Activated CD8-positive, alpha-beta memory T cell treated with anti-CD3 and anti-CD28 coated beads for 1 hour (primary cell): Measurements from ENCODE around the gene GFRA1.

Experiments
- DNase-seq, 2 donors: peaks; one replicate each; pipeline ENCODE4 v3.0.0-alpha.2; 2020; ENCODE audit warnings: low read depth in 1 of 2; ENCODE audit errors: extremely low read depth in 1 of 2

Gene GFRA1

DNA sequence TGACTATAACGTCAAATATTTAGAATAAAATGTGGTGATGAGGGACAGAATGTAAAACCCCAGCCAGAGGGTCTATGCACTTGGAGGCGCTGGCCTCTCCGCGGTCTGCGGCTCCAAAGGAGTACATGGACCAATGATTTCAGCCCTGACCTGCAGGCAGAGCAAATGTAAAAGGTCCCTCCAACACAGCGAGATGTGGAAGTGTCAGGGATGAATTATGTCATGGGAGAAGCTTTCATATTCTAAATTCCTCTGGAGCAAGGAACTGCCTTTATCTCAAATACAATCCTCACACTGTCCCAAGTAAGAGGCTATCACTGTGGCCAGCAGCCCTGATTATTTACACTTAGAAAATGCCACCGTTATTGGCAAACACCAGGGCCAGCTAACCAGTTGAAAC lies 139.4 kb downstream of the GFRA1 start:
- DNase-seq = no peak

DNA sequence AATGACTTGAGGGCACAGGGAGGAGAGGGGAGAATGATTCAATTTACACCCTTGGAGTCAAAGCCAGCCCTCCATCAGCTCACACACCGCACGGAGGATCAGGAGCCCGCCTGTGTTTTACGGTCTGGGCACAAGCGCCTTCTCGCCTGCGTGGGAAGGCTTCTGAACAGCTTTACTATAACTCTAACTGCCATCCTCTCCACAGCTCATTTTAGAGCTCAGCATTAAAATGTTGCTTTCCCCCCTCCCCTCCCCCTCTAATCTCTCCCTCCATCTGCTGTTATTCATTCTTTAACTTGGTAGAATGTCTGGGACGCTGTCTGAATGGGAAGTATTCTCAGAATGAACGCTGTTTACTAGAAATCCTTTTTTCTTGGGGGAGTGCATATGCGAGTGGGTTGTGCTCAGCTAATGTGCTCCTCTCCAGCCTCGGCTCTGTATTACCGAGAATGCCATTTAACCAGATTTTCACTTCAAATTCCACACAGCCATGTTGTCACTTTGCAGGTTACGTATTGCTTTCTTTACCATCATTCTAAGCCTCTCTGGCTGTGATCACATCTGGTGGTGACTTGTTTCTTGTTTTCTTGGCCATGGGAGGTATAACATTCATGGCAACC lies 140.1 kb downstream of the GFRA1 start:
- DNase-seq = no peak

DNA sequence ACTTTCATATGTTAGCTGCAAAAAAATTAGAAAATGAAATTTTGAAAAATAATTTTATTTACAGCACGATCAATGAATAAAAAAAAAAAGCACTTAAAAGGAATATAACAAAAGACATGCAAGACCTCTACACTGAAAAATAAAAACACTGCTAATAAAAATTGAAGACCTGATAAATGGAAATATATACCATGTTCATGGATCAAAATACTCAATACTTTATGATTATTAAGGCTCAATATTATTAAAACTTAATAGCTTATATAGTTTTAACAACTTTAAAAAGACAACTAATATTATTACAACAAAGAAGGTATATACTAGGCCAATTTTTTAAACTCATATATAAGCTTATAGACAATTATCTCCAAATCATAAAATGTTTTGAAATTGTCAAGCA lies 143.0 kb downstream of the GFRA1 start:
- DNase-seq = no peak

DNA sequence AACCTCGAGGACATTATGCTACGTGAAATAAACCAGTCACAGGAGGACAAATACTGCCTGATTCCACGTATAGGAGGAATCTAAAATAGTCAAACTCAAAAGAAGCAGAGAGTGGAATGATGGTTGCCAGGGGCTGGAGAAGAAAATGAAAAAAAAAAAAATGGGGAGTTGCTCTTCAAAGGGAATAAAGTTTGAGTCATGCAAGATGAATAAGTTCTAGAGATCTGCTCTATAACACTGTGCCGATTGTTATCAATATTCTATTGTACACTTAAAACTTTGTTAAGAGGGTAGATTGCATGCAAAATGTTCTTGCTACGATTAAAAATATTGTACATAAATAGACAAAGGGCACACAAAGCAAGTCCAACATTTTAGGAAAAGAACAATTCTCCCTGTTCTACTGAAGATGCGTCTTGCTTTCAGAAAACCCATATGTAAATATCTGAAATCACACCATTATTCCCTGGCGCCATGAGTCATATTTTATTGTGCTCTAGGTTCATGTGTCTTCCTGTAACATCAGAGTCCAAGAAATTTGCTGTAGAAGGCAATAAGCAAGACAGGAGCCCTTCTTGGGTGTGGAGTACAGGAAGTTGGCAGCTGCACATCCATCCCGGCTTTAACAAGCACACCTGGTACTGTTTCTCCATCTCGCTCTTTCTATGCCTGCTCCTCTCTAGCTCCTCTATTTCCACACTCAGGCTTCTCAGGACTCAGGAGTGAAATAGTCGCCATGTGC lies 145.9 kb downstream of the GFRA1 start:
- no peak for DNase-seq

- no peak for DNase-seq
Observed at GRCh38 chr10:116126239-116126638, 146.8 kb downstream of the GFRA1 start.

GRCh38 chr10:116125180-116125579 lies 147.8 kb downstream of the GFRA1 start:
- DNase-seq = no peak

DNA sequence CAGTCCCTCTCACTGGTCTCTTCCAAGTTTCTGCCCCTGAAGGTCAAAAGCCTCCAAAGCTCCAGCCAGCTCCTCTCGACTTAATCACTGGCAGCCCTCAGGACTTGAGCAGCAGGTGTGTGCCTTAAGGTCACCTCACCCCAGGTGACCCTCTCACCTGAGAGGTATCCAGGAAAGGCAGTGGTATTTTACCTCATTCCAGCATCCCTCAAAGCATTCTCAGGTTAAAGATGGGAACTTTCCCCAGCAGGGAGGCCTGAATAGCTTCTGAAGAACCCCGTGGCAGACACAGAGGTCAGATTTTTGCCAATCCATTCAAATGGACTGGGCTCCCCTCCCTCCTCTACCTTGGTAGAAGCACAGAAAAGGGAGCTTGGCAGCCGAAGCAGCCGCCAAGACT lies 148.2 kb downstream of the GFRA1 start:
- no peak for DNase-seq

DNA sequence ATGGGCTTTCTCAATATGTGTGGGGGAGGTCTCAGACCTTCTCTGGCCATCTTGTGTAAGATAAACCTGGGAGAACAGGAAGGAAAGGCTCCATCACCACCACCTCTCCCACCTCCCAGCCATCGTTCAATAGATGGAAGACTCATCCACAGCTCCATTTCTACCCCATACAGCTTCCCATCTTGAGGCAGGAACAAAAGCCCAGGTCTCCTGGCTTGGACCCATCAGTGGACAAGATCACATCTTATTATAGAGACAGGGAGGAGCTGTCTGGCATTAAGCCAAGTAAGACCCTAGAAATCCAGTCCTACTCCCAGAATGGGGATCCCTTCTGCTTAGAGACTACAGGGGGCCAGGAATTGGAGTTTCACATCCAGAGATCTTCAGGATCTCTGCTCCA lies 150.3 kb downstream of the GFRA1 start:
- no peak for DNase-seq

DNA sequence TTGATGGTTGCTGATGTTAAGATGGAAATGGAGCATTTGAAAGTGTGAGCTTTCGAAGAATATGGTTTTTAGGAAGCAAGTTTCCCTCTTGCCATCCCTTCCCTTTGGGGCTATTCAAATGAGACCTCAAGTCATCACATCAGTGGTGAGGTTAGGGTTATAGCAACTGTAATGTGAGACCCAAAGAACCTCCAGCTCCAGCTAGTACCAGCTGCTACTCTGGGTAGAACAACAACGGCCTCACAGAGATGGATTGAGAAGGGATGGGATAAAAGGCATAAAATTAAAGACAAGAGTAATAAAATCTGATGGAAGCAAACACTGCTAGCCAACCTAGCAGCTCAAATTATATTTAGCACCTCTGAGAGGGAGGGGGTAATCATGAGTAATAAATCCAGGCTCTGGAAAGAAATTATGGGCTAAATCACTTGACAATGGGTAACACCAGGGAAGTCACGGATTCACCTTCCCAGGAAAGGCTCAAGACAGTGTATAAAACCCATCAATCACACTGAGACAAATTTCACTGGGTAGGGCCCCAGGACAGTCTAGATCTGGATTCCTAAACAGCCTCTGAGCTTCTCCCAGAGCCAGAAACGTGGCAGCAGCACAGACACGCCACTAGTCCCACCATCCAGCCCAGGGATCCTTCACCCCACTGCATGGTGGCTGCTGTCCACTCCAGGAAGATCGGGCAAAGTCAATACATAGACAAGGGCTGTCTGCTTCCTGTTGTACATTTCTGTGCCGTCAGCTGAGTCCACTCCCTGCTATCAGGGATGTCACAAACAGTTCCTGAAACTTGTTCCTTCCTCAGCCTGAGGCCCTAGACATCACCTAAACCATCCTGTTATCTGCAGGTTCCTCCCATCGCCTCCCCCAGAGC lies 151.1 kb downstream of the GFRA1 start:
- no peak for DNase-seq

GRCh38 chr10:116120688-116121455 lies 152.1 kb downstream of the GFRA1 start:
- no peak for DNase-seq

GRCh38 chr10:116118847-116119246 lies 154.2 kb downstream of the GFRA1 start:
- DNase-seq = no peak

- no peak for DNase-seq
Observed at GRCh38 chr10:116115797-116116196, 157.2 kb downstream of the GFRA1 start.

- no peak for DNase-seq
Observed at GRCh38 chr10:116115036-116115641, 157.9 kb downstream of the GFRA1 start.

GRCh38 chr10:116113721-116114501 lies 159.1 kb downstream of the GFRA1 start:
- DNase-seq = no peak

DNA sequence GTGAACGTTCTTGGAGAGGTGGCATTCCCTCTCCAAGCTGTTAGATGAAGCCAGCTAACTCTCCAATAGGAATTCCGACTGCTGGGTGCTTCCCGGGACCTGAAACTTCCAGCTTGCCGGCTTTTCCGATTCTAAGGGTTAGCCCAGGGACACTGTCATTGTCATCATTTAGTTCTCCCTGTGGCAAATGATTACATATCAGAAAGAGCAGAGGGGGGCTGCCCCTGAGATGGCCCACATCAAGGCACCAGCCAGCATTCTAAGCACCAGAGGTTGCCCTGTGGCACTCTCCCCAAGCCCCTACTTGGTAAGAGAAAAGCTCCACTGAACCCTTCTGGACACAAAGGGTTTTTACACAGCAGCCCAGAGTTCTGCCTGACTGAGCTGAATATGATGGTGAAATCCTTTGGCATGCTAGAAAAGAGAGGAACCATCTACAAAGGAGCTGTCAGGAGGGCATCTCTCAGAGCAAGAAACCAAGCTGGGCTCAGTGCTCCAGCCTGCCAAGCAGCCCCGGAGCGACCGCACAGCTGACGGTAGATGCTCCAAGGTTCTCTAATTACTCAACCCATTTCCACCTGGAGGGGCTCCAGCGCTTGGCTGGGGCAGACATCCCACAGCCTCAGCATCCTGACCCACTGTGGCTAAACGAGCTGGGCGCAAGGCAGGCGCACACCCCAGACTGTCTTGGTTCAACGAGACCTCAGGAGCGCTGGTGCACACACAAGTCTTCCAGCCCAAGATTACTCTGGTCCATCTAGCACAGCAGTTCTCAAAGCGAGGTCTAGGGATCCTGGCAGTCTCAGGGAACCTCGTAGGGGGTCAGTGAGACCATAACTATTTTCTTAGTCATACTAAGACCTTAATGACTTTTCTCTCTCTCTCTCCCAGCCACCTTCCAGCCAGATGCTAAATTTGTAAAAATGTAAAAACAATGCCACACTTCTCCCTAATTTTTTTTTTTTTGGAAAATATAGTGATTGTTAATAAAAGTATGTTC lies 160.5 kb downstream of the GFRA1 start:
- DNase-seq = no peak

DNA sequence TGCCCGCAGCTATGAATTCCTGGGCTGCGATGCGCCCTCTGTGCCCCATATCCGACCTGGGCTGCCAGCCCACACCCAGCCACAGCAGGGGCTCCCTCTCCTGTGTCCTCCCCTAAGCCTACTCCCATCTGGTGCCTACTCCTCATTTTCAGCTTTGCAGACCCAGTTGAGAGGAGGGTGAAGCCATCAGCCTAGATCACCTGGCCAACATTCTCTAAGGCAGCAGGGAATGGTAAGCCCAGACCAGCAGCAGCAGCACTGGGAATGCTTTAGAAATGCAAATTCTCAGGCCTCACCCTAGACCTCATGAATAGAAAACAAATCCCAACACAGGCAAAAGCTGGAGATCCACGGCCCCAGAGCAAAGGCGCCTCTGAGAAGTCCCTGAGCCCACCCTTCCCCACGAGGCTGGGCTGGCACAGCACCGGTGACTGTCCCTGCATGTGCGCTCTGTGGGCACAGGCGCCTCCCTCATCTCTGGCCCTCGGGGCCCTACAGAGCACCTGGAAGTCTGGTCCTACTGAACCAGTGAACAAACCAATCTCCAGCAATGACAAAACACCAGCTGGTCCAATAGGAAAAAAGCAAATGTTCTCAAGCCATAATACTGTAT lies 161.4 kb downstream of the GFRA1 start:
- DNase-seq = no peak

DNA sequence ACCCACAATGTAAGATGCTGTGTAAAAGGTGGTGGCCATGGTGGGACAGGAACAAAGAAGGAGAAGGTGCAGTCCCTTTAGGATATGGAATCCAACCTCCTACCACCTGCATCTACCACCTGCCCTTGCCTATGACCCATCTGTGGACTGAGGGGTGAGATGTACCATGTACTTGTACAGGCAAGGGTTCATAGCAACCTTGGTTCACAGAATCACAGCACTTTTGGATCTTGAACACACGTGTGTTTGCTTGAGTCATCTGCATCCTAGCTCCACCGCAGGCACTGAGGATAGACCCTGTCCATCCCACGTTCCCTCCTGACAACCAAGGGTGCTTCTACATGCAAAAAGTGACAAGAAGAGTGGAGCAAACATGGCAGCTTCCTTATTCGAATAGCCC lies 162.3 kb downstream of the GFRA1 start:
- no peak for DNase-seq

DNA sequence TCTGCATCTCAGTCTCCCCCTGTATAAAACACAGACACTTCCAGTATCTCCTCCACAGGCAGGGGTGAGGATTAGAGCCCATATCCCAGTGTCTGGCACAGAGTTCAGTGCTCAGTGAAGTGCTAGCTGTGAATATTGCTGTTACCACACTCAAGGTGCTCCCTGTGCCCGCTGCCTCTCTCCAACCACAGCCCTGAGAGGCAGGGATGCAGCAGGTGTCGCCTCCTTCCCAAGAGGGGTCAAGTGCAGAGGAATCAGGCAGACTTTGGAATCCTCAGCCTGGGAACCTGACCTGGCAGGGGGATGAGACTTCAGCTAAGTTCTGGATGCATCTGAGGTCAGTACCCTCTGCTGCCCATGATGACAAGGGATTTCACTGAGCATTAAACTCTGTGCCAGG lies 163.1 kb downstream of the GFRA1 start:
- DNase-seq = no peak
